Measurements from ENCODE around the gene NWD2. TPM values are rescaled to one million over a fixed set of nuclear protein-coding genes. Genes with fewer than 3 reads are reported as not detected.

The NWD2 gene
- total RNA-seq, 1 experiment from 2014 or later: not detected

DNA sequence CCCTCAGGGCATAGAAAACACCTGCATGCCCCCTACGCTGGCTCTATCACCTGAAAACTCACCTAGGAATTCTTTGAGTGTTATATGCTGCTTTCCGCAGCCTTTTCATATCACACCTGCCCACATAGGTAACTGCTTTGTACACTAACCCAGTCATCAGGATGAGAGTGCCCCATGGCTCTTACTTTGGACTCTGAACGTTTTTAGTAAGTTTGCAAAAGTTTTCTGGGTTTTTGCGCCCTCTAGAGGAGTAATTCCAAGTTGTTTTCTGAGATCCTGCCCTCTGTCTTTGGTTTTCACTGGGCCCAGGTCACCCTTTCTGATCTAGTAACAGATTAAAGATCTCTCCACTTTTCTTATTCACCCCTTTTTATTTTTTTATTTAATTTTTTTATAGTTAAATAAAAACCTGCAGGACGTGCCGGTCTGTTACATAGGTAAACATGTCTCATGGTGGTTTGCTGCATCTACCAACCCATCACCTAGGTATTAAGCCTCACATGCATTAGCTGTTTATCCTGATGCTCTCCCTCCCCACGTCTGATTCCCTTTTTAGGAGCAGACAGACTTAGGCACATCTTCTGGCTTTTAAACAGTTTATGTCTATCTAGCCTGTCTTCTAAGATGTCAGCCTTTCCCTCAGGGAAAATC is 139.2 kb downstream of the NWD2 start:
- no peak for TF ChIP-seq EZH2 (IDR thresholded peaks at IDR 0.05; ENCODE audit: low read depth)
- TF ChIP-seq, protein P1, sequence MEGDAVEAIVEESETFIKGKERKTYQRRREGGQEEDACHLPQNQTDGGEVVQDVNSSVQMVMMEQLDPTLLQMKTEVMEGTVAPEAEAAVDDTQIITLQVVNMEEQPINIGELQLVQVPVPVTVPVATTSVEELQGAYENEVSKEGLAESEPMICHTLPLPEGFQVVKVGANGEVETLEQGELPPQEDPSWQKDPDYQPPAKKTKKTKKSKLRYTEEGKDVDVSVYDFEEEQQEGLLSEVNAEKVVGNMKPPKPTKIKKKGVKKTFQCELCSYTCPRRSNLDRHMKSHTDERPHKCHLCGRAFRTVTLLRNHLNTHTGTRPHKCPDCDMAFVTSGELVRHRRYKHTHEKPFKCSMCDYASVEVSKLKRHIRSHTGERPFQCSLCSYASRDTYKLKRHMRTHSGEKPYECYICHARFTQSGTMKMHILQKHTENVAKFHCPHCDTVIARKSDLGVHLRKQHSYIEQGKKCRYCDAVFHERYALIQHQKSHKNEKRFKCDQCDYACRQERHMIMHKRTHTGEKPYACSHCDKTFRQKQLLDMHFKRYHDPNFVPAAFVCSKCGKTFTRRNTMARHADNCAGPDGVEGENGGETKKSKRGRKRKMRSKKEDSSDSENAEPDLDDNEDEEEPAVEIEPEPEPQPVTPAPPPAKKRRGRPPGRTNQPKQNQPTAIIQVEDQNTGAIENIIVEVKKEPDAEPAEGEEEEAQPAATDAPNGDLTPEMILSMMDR (conservative IDR thresholded peaks at IDR 0.05): peak; percentile 74
- no peaks in the 10 kb centered on the region for H3K9me3 ChIP-seq (ENCODE audit: insufficient read depth, low read depth)
- H3K9me2 ChIP-seq (ENCODE audit: insufficient read depth): no peaks in the 10 kb centered on the region
- H3K27ac ChIP-seq: no peak overlapping the region
- intact Hi-C loops (cut with micrococcal nuclease; ENCODE audit: unreplicated experiment): loop anchor here (5.0 kb wide), 2 partner anchors 971 to 1031 kb away; no protein-coding TSS in a partner anchor
- ChIA-PET POLR2A (ENCODE audit: unreplicated experiment) (no interaction called here), CTCF (no interaction called here)
- peak in 1 of 2 experiments; percentile 4 for DNase-seq
- no peaks in the 10 kb centered on the region for H3K27me3 ChIP-seq (ENCODE audit: insufficient read depth, low read depth)
- no peaks in the 10 kb centered on the region for H4K20me1 ChIP-seq (ENCODE audit: insufficient read depth)
- no peaks in the 10 kb centered on the region for H3F3A ChIP-seq (ENCODE audit: insufficient read depth, low read depth)
- no peak overlapping the region for H2AFZ ChIP-seq
- H3K4me1 ChIP-seq (replicated peaks; ENCODE audit: insufficient read depth): no peaks in the 10 kb centered on the region
- no peak overlapping the region for H3K4me3 ChIP-seq
- H3K79me2 ChIP-seq (ENCODE audit: low read depth): no peaks in the 10 kb centered on the region
- BruUV-seq (replicated peaks): no TSS peak
- H3K4me2 ChIP-seq: no peak overlapping the region
- H3K36me3 ChIP-seq (ENCODE audit: low read depth): no peaks in the 10 kb centered on the region

DNA sequence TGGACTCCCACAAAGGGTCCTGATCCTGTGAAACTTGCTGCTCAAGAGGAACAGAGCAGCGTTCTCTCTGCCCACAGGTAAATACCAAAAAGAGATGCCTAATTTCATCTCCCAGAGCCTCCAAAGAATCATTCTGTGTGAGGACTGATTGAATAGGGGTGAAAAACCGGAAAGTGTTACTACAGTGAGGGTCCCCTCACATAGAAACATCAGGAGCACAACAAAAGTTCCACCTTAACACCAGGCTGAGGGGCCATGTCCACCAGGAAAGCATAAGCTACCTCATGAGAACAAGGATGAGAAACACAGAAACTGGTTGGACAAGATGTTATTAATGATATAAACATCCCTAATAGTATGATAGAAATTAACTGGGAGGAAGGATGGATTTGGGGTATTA is 140.9 kb downstream of the NWD2 start:
- ChIA-PET POLR2A (ENCODE audit: unreplicated experiment) (no interaction called here), CTCF (no interaction called here)
- Histone ChIP-seq H2AFZ (no peak overlapping the region), H3K4me1 (replicated peaks; ENCODE audit: insufficient read depth) (no peaks in the 10 kb centered on the region), H3K4me3 (no peak overlapping the region), H3K27me3 (ENCODE audit: insufficient read depth, low read depth) (no peaks in the 10 kb centered on the region), H3K9me3 (ENCODE audit: insufficient read depth, low read depth) (no peaks in the 10 kb centered on the region), H3F3A (ENCODE audit: insufficient read depth, low read depth) (no peaks in the 10 kb centered on the region), H3K4me2 (no peak overlapping the region), H3K27ac (no peak overlapping the region), H3K9me2 (ENCODE audit: insufficient read depth) (no peaks in the 10 kb centered on the region), H4K20me1 (ENCODE audit: insufficient read depth) (no peaks in the 10 kb centered on the region), H3K79me2 (ENCODE audit: low read depth) (no peaks in the 10 kb centered on the region), H3K36me3 (ENCODE audit: low read depth) (no peaks in the 10 kb centered on the region)
- intact Hi-C loops (cut with micrococcal nuclease; ENCODE audit: unreplicated experiment): no loop called here
- no TSS peak for BruUV-seq (replicated peaks)
- no peak for DNase-seq
- no peak for TF ChIP-seq EZH2 (IDR thresholded peaks at IDR 0.05; ENCODE audit: low read depth)
- TF ChIP-seq, protein P1 (conservative IDR thresholded peaks at IDR 0.05): no peak

DNA sequence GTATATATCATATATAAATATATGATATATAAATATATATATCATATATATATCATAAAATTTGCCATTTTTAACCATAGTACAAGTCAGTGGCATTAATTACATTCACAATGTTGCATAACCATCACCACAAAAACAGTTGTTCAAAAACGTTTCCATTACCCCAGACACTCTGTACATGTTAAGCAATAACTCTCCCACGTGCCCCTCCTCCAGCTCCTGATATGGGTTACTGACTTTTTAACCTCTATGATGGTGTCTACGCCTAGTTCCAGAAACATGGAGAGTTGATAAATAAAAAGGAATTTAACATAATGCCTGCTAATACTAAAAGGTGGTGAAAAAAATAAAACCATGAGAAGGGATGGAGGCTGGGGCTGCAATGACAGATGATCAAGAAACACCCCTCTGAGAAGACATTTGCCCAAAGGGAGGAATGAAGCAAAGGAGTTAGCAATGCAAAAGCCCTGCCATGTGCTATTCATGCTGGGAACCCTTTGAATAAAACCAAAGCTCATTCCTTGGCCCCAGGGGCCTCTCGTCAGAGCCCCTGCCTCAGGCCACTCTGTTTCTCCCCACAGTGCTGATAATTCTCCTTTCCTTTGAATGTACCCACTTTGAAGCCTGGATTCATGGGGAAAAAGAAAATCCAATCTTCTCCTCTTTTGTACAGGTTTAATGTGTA is 144.3 kb downstream of the NWD2 start:
- H2AFZ ChIP-seq: no peak overlapping the region
- CTCF ChIA-PET: interaction anchor here (0.6 to 0.9 kb wide), 2 partner anchors 46 to 975 kb away, joined by 3 read pairs; no protein-coding TSS in a partner anchor

More for the DNA sequence above, 144.3 kb downstream of the NWD2 start:
- Histone ChIP-seq H3K4me1 (replicated peaks; ENCODE audit: insufficient read depth) (no peaks in the 10 kb centered on the region), H3K36me3 (ENCODE audit: low read depth) (no peaks in the 10 kb centered on the region), H3K27ac (no peak overlapping the region), H3K9me3 (ENCODE audit: insufficient read depth, low read depth) (no peaks in the 10 kb centered on the region), H3K9me2 (ENCODE audit: insufficient read depth) (no peaks in the 10 kb centered on the region), H3K4me3 (no peak overlapping the region), H3K79me2 (ENCODE audit: low read depth) (no peaks in the 10 kb centered on the region), H3F3A (ENCODE audit: insufficient read depth, low read depth) (no peaks in the 10 kb centered on the region), H3K27me3 (ENCODE audit: insufficient read depth, low read depth) (no peaks in the 10 kb centered on the region), H3K4me2 (no peak overlapping the region), H4K20me1 (ENCODE audit: insufficient read depth) (no peaks in the 10 kb centered on the region)
- DNase-seq: no peak
- intact Hi-C loops (cut with micrococcal nuclease; ENCODE audit: unreplicated experiment): no loop called here
- no TSS peak for BruUV-seq (replicated peaks)
- POLR2A ChIA-PET (ENCODE audit: unreplicated experiment): no interaction called here
- TF ChIP-seq EZH2 (IDR thresholded peaks at IDR 0.05; ENCODE audit: low read depth): no peak
- TF ChIP-seq, protein P1 (conservative IDR thresholded peaks at IDR 0.05): no peak
